ENCODE data around the gene IL20RB.

DNA sequence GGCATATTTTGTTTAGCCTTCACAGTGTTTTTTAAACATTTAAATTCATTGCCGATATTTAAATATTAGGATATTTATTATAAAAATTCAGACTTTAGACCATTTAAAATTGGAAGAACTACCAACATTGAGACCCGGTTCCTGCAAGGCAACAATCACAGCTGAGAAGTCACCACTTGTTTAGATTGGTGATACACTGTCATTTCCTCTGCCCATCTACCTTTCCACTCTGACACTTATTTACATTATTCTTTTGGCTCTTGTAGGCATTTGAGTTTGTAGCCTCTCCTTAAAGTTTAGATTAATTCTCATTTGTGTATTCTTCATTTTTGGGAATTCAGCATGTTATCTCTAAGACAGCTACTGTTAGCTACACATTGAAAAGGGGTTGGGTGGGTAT lies 10.3 kb upstream of the IL20RB start:
- TF ChIP-seq CTCF (IDR thresholded peaks at IDR 0.05) (no peak), POLR2A (IDR thresholded peaks at IDR 0.05) (no peak)

Measured in adrenal gland (tissue), 5 donors.